ENCODE data around the gene CELF2.

GRCh38 chr10:11266426-11266825 is 248.8 kb downstream of the CELF2 start:
- TF ChIP-seq CTCF (IDR thresholded peaks at IDR 0.05) (no peak), POLR2A (IDR thresholded peaks at IDR 0.05) (no peak)

All from vagina (tissue), 2 donors.